B cell (primary cell): ENCODE data around the gene PPP5C. TPM values are rescaled to one million over a fixed set of nuclear protein-coding genes. Genes with fewer than 3 reads are reported as not detected.
A peak's percentile ranks its signal among the peaks of the same experiment; 100 is the strongest.

Experiments used
- ATAC-seq: fragments of 200-7000 bp; cut with Tn5 transposase; one replicate; pipeline ENCODE4 v1.10.0; 2021; ENCODE audit warnings: low read depth, mild to moderate bottlenecking, moderate number of reproducible peaks, moderate library complexity
- CTCF ChIA-PET: fragments of 350-600 bp; sonication (Branson Sonifier 250); formaldehyde crosslinking; loops from one replicate; lab custom pipeline; 2021; ENCODE audit warnings: antibody characterized with exemption, inconsistent platforms; lab: Charles Lee
- POLR2A ChIA-PET: fragments of 350-600 bp; sonication (Branson Sonifier 250); formaldehyde crosslinking; loops from one replicate; lab custom pipeline; 2021; ENCODE audit warnings: antibody characterized with exemption; lab: Charles Lee
- DNase-seq: peaks from one replicate; pipeline ENCODE4 v3.0.0; 2013
- H2AFZ ChIP-seq: 2 replicates; pipeline ENCODE4 v1.6.1; 2012; ENCODE audit warnings: mild to moderate bottlenecking, low read depth, low read length; ENCODE audit not compliant: insufficient read depth, poor library complexity, severe bottlenecking
- H3K27ac ChIP-seq, 2 donors: 1 replicate in 1 of 2; 2 replicates in 1 of 2; pipeline ENCODE4 v1.5.1; 2012 to 2013; ENCODE audit warnings: low read length in 2 of 2, mild to moderate bottlenecking in 2 of 2, moderate library complexity in 1 of 2
- H3K27me3 ChIP-seq, 4 experiments: fragments of 200-600 bp in 1 of 4; sonication (generic) in 1 of 4; replicated peaks in 1 of 4; 1 replicate in 2 of 4; 2 replicates in 2 of 4; pipeline versions ENCODE4 v1.6.1 to v1.7.0; 2013 to 2016; ENCODE audit warnings: low read length in 3 of 4, mild to moderate bottlenecking in 2 of 4, mixed read lengths in 1 of 4, moderate library complexity in 1 of 4; ENCODE audit not compliant: insufficient read depth in 4 of 4, control insufficient read depth in 3 of 4; ENCODE audit errors: control extremely low read depth in 1 of 4
- H3K36me3 ChIP-seq, 2 experiments: replicated peaks in 1 of 2; 1 replicate in 1 of 2; 2 replicates in 1 of 2; pipeline versions ENCODE4 v1.6.1 to v1.7.1; 2013; ENCODE audit warnings: low read length in 1 of 2; ENCODE audit not compliant: insufficient read depth in 2 of 2, control insufficient read depth in 1 of 2; ENCODE audit errors: control extremely low read depth in 1 of 2, extremely low read depth in 1 of 2
- H3K4me1 ChIP-seq, 2 donors: fragments of 200-600 bp in 1 of 2; sonication (generic) in 1 of 2; 1 replicate in 1 of 2; 2 replicates in 1 of 2; pipeline versions ENCODE4 v1.5.1 to v1.6.1; 2013 to 2017; ENCODE audit warnings: low read length in 2 of 2; ENCODE audit not compliant: control insufficient read depth in 2 of 2, insufficient read depth in 2 of 2
- H3K4me2 ChIP-seq: replicated peaks from 2 replicates; pipeline ENCODE3; 2012; ENCODE audit warnings: mild to moderate bottlenecking, low read depth, low read length; ENCODE audit not compliant: poor library complexity, severe bottlenecking
- H3K4me3 ChIP-seq, 5 experiments: fragments of 200-600 bp in 1 of 5; sonication (generic) in 1 of 5; 1 replicate in 3 of 5; 2 replicates in 2 of 5; pipeline versions ENCODE4 v1.5.1 to v1.7.0; 2011 to 2016; ENCODE audit warnings: low read length in 4 of 5, mild to moderate bottlenecking in 4 of 5, low read depth in 2 of 5, control low read depth in 1 of 5, moderate library complexity in 1 of 5; ENCODE audit not compliant: insufficient read depth in 1 of 5; ENCODE audit errors: control extremely low read depth in 1 of 5, extremely low read depth in 1 of 5
- H3K79me2 ChIP-seq: fragments of 200-600 bp; sonication (generic); one replicate; pipeline ENCODE4 v1.6.0; 2016; ENCODE audit warnings: low read length; ENCODE audit not compliant: control insufficient read depth, insufficient read depth
- H3K9ac ChIP-seq: fragments of 200-600 bp; sonication (generic); 2 replicates; pipeline ENCODE4 v1.6.1; 2017; ENCODE audit warnings: mild to moderate bottlenecking, low read length, moderate library complexity
- H3K9me3 ChIP-seq, 3 donors: one replicate each; pipeline versions ENCODE4 v1.6.1 to v1.7.1; 2013; ENCODE audit warnings: low read length in 2 of 3; ENCODE audit not compliant: control insufficient read depth in 2 of 3, insufficient read depth in 1 of 3; ENCODE audit errors: control extremely low read depth in 1 of 3
- H4K20me1 ChIP-seq: 2 replicates; pipeline ENCODE4 v1.6.0; 2012; ENCODE audit warnings: mild to moderate bottlenecking, low read length; ENCODE audit not compliant: insufficient read depth, control insufficient read depth, poor library complexity, severe bottlenecking
- H3K27ac Mint-ChIP-seq: one replicate; pipeline ENCODE4 v1.8.0; 2021; ENCODE audit warnings: mixed read lengths
- H3K27me3 Mint-ChIP-seq: one replicate; pipeline ENCODE4 v1.8.0; 2021; ENCODE audit warnings: mixed read lengths
- H3K4me1 Mint-ChIP-seq: one replicate; pipeline ENCODE4 v1.8.0; 2021; ENCODE audit warnings: mixed read lengths
- H3K4me3 Mint-ChIP-seq: one replicate; pipeline ENCODE4 v1.8.0; 2021; ENCODE audit warnings: mixed read lengths
- H3K9me3 Mint-ChIP-seq: one replicate; pipeline ENCODE4 v1.8.0; 2022; ENCODE audit warnings: mixed read lengths; ENCODE audit not compliant: insufficient read depth
- CTCF ChIP-seq: fragments of 200-600 bp; IDR thresholded peaks from one replicate; pipeline ENCODE4 v1.8.0; 2022; ENCODE audit warnings: antibody characterized with exemption, mild to moderate bottlenecking
- EZH2 ChIP-seq: IDR thresholded peaks from 2 replicates; pipeline ENCODE4 v1.6.1; 2012; ENCODE audit warnings: borderline replicate concordance, low read depth, mild to moderate bottlenecking, moderate library complexity, low read length; ENCODE audit not compliant: insufficient read depth, poor library complexity, severe bottlenecking
- WGBS: methylation state at CpG from one replicate; pipeline ENCODE4 v1.1.5; 2013; ENCODE audit warnings: missing lambda C conversion rate; ENCODE audit not compliant: insufficient coverage; 5-methylcytosine and 5-hydroxymethylcytosine counted together
- intact Hi-C: fragments of 100-400 bp; cut with micrococcal nuclease; formaldehyde crosslinking; loops from one replicate; pipeline ENCODE4 v1.10.0; 2022
- polyA plus RNA-seq: library from polyadenylated mRNA; depleted of rRNA; stranded (reverse); fragments of >200 nt; gene quantifications from 2 replicates; pipeline ENCODE4 v1.2.3, GENCODE V29; 2012
- total RNA-seq, 2 donors: library from RNA; stranded (reverse); fragments of 120-200 nt in 1 of 2; gene quantifications; 1 replicate in 1 of 2; 2 replicates in 1 of 2; pipeline versions ENCODE4 v1.2.3 to v1.2.4, GENCODE V29; 2013 to 2022

The PPP5C gene
- total and polyA plus RNA-seq, 2 donors (not counting 1 experiment from before 2014, with no cell fraction given): 51.2 to 70.5 TPM

DNA sequence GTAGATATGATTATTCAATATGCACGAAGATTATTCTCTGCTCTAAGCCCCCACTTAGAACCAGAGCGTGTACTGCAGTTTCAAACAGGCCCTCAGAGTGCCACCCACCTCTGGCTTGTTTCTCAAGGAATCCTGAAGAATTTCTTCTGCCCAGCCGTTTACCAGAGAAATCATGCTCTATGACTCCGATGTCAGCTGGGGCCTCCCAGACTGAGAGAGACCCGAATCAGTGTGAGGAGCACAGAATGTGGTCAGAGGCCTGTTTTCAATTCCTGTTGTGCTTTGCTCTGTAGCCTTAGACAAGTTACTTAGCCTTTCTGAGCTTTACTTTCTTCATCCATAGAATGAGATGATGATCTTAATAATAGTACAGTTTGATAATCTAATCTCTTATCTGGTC, 76.3 kb downstream of the PPP5C start:
- no peaks in the 10 kb centered on the region for H3K36me3 ChIP-seq
- peaks cover 0 to 31% (median 19%) of the 10 kb centered on the region in 4 experiments for H3K27me3 ChIP-seq
- DNase-seq: no peak
- H3K4me1 ChIP-seq: peaks cover 10 to 11% of the 10 kb centered on the region in 2 donors
- no peak overlapping the region for H3K9ac ChIP-seq
- H3K9me3 ChIP-seq: no peaks in the 10 kb centered on the region
- no peak overlapping the region for H3K4me2 ChIP-seq
- Mint-ChIP-seq H3K4me3 (no peak overlapping the region), H3K27ac (no peak overlapping the region), H3K27me3 (peaks cover 49% of the 10 kb centered on the region), H3K9me3 (no peaks in the 10 kb centered on the region), H3K4me1 (peaks cover 11% of the 10 kb centered on the region)
- no peak overlapping the region for H2AFZ ChIP-seq
- H3K4me3 ChIP-seq: no peak overlapping the region
- H3K79me2 ChIP-seq: no peaks in the 10 kb centered on the region
- intact Hi-C loops: no loop called here
- H4K20me1 ChIP-seq: no peaks in the 10 kb centered on the region
- 68% methylated on average over 3 of the region's 5 CpGs for WGBS
- no peak overlapping the region for H3K27ac ChIP-seq
- ChIA-PET CTCF (interaction anchor here (0.6 kb wide), 1 partner anchor 631 kb away, joined by 4 read pairs; the partner anchor contains the start of gene DMWD), POLR2A (no interaction called here)
- ATAC-seq: no peak
- TF ChIP-seq CTCF: no peak
- TF ChIP-seq EZH2: no peak

GRCh38 chr19:46426035-46426505, 79.2 kb downstream of the PPP5C start:
- CTCF ChIA-PET: no interaction called here
- ATAC-seq (no peak), DNase-seq (no peak)
- no peak for TF ChIP-seq CTCF
- no peak for TF ChIP-seq EZH2
- WGBS: 14% methylated on average over 9 of the region's 10 CpGs
- H3K27ac Mint-ChIP-seq: no peak overlapping the region
- POLR2A ChIA-PET: no interaction called here
- H3K9me3 Mint-ChIP-seq: no peaks in the 10 kb centered on the region
- Histone ChIP-seq H3K9me3 (peaks cover 0 to 5% (median 0%) of the 10 kb centered on the region in 3 donors), H3K4me1 (peaks cover 19 to 21% of the 10 kb centered on the region in 2 donors), H3K27me3 (peaks cover 0 to 43% (median 26%) of the 10 kb centered on the region in 4 experiments), H3K79me2 (no peaks in the 10 kb centered on the region), H2AFZ (peak overlapping the region; percentile 14), H3K9ac (no peak overlapping the region), H3K4me2 (peak overlapping the region; percentile 49), H3K36me3 (no peaks in the 10 kb centered on the region), H4K20me1 (no peaks in the 10 kb centered on the region), H3K4me3 (no peak overlapping the region), H3K27ac (no peak overlapping the region)
- peaks cover 60% of the 10 kb centered on the region for H3K27me3 Mint-ChIP-seq
- H3K4me1 Mint-ChIP-seq: peaks cover 21% of the 10 kb centered on the region
- H3K4me3 Mint-ChIP-seq: peak overlapping the region; percentile 58
- intact Hi-C loops: no loop called here
